ENCODE results near the gene BAX. TPM values are rescaled to one million over a fixed set of nuclear protein-coding genes. Genes with fewer than 3 reads are reported as not detected.

The BAX gene
- total and polyA plus RNA-seq, 2 of the 13 experiments (the other 11 are each of a cell fraction or from before 2014, with no cell fraction given), result 139 to 176 TPM

DNA sequence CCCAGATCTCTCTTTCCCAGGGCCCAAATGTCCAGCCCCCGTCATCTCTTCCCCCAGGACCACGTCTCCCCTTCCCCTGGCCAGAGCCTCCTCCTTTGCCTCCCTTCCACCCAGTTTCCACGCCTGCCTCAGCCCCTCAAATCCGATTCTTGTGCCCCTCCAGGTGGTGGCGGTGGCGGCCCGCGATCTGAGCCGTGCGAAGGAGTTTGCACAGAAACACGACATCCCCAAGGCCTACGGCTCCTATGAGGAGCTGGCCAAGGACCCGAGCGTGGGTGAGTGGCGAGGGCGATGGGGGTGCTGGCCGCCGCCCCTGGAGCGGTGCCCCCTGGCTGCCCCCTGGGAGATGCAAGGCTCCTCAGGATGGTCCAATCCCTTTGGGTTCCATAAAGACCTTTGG is 19.8 kb upstream of the BAX start (continued):
- TF ChIP-seq NFYB (CRISPR knock-in tag; IDR thresholded peaks at IDR 0.05), result no peak
- 0 out of 2 replicates have a peak, but pooled peaks have one; percentile 53 for TF ChIP-seq KDM3A (CRISPR knock-in tag; IDR thresholded peaks at IDR 0.05; ENCODE audit: low read depth)
- TF ChIP-seq MBD4 (IDR thresholded peaks at IDR 0.05; ENCODE audit: borderline replicate concordance, low read length), result no peak
- no peak for TF ChIP-seq SYNCRIP (IDR thresholded peaks at IDR 0.05; ENCODE audit: insufficient read depth, low read depth, low read length)
- no peak for TF ChIP-seq CENPT (CRISPR knock-in tag; IDR thresholded peaks at IDR 0.05; ENCODE audit: low read depth)
- TF ChIP-seq XRCC5 (optimal IDR thresholded peaks at IDR 0.05; ENCODE audit: low read length), result peak; percentile 48
- TF ChIP-seq ZNF501 (CRISPR knock-in tag; IDR thresholded peaks at IDR 0.05), result 0 out of 2 replicates have a peak, but pooled peaks have one; percentile 40
- no peak for TF ChIP-seq SMYD3 (CRISPR knock-in tag; IDR thresholded peaks at IDR 0.05)
- no peak for TF ChIP-seq ZBTB7A (CRISPR knock-in tag; IDR thresholded peaks at IDR 0.05)
- no peak for TF ChIP-seq ERF (CRISPR knock-in tag; IDR thresholded peaks at IDR 0.05)
- peak; percentile 63; the same call in 1 of the 2 replicates for TF ChIP-seq ZFX (CRISPR knock-in tag; IDR thresholded peaks at IDR 0.05; ENCODE audit: low read depth)
- peak; percentile 38; the same call in 1 of the 2 replicates for TF ChIP-seq KDM2A (CRISPR knock-in tag; IDR thresholded peaks at IDR 0.05; ENCODE audit: borderline replicate concordance, low read depth)
- no peak for TF ChIP-seq ZNF891 (CRISPR knock-in tag; IDR thresholded peaks at IDR 0.05)
- peak; percentile 38; the same call in 1 of the 2 replicates for TF ChIP-seq ZNF563 (CRISPR knock-in tag; IDR thresholded peaks at IDR 0.05)
- TF ChIP-seq GATAD2A (CRISPR knock-in tag; IDR thresholded peaks at IDR 0.05), result no peak
- TF ChIP-seq FOSL2 (CRISPR knock-in tag; IDR thresholded peaks at IDR 0.05), result 0 out of 2 replicates have a peak, but pooled peaks have one; percentile 13
- TF ChIP-seq ZNF687 (CRISPR knock-in tag; IDR thresholded peaks at IDR 0.05), result peak; percentile 62
- peak; percentile 35; the same call in 1 of the 2 replicates for TF ChIP-seq SAP130 (CRISPR knock-in tag; IDR thresholded peaks at IDR 0.05; ENCODE audit: low read depth)
- no peak for TF ChIP-seq REST (IDR thresholded peaks at IDR 0.05; ENCODE audit: borderline replicate concordance in 1 of 2, low read depth in 1 of 2, low read length in 2 of 2)
- TF ChIP-seq TEAD2 (CRISPR knock-in tag; IDR thresholded peaks at IDR 0.05), result no peak
- peak; percentile 16 for TF ChIP-seq HNRNPK (IDR thresholded peaks at IDR 0.05; ENCODE audit: low read depth, low read length, poor library complexity, severe bottlenecking)
- no peak for TF ChIP-seq ZNF672 (CRISPR knock-in tag; IDR thresholded peaks at IDR 0.05)
- TF ChIP-seq NFIC (IDR thresholded peaks at IDR 0.05; ENCODE audit: low read length), result no peak
- TF ChIP-seq SUZ12 (IDR thresholded peaks at IDR 0.05; ENCODE audit: low read depth, low read length), result no peak
